Tibial artery (tissue), 4 donors: Measurements from ENCODE around the gene TNFSF13.

Experiments
- DNase-seq, 2 donors: peaks; one replicate each; pipeline ENCODE4 v3.0.0-alpha.2; 2019
- H3K27ac ChIP-seq, 2 donors: fragments of 200-600 bp; sonication (generic) in 1 of 2; 1 replicate in 1 of 2; 2 replicates in 1 of 2; pipeline ENCODE4 v1.5.1; 2018 to 2019; ENCODE audit warnings: mild to moderate bottlenecking in 1 of 2
- H3K27me3 ChIP-seq, 2 donors: fragments of 200-600 bp; sonication (generic) in 1 of 2; one replicate each; pipeline versions ENCODE4 v1.5.1 to v1.6.0; 2016 to 2019
- H3K36me3 ChIP-seq, 3 donors: fragments of 200-600 bp; sonication (generic) in 2 of 3; one replicate each; pipeline ENCODE4 v1.5.1; 2016 to 2019; ENCODE audit warnings: mild to moderate bottlenecking in 2 of 3
- H3K4me1 ChIP-seq, 4 donors: fragments of 200-600 bp; sonication (generic) in 2 of 4; 1 replicate in 3 of 4; 2 replicates in 1 of 4; pipeline ENCODE4 v1.5.1; 2016 to 2019
- H3K4me3 ChIP-seq, 2 donors: fragments of 200-600 bp; sonication (generic) in 1 of 2; 1 replicate in 1 of 2; 2 replicates in 1 of 2; pipeline ENCODE4 v1.5.1; 2018 to 2019; ENCODE audit warnings: mild to moderate bottlenecking in 2 of 2
- H3K9me3 ChIP-seq, 3 donors: fragments of 200-600 bp; sonication (generic) in 1 of 3; one replicate each; pipeline ENCODE4 v1.5.1; 2016 to 2019
- CTCF ChIP-seq, 2 experiments: fragments of 200-600 bp in 1 of 2; fragments of 450-650 bp in 1 of 2; IDR thresholded peaks; one replicate each; pipeline ENCODE4 v1.5.1; 2017 to 2019; ENCODE audit warnings: antibody characterized with exemption in 2 of 2, mild to moderate bottlenecking in 1 of 2, moderate library complexity in 1 of 2
- intact Hi-C: fragments of 100-400 bp; cut with DNase I; formaldehyde crosslinking; loops from one replicate; pipeline ENCODE4 v1.15.0; 2023; ENCODE audit warnings: low total_unique reads

The TNFSF13 gene

DNA sequence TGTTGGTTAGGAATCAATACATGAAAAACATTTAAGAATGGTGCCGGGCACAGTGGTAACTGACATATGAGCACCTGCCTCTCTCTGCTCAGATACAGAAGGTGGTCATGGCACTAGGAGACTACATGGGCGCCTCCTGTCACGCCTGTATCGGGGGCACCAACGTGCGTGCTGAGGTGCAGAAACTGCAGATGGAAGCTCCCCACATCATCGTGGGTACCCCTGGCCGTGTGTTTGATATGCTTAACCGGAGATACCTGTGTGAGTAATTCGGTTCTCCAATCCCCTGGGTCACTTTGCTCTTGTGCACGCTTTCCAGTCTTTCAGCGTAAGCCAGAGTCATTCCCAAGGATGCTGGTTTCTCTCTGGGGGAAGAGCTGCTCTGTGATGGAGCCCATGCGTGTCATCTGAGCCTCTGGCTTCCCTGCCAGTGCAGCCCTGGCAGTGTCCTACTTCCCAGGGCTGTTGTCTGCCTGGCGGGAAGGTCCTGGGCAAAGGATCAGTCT, 17.9 kb downstream of the TNFSF13 start:
- Histone ChIP-seq H3K4me1 (peaks cover 0 to 59% (median 47%) of the 10 kb centered on the region in 4 donors), H3K9me3 (no peaks in the 10 kb centered on the region), H3K27me3 (no peaks in the 10 kb centered on the region), H3K27ac (no peak overlapping the region), H3K4me3 (no peak overlapping the region), H3K36me3 (peaks cover 44 to 65% (median 55%) of the 10 kb centered on the region in 3 donors)
- intact Hi-C loops, result no loop called here
- no peak for TF ChIP-seq CTCF (IDR thresholded peaks at IDR 0.05)
- no peak for DNase-seq

DNA sequence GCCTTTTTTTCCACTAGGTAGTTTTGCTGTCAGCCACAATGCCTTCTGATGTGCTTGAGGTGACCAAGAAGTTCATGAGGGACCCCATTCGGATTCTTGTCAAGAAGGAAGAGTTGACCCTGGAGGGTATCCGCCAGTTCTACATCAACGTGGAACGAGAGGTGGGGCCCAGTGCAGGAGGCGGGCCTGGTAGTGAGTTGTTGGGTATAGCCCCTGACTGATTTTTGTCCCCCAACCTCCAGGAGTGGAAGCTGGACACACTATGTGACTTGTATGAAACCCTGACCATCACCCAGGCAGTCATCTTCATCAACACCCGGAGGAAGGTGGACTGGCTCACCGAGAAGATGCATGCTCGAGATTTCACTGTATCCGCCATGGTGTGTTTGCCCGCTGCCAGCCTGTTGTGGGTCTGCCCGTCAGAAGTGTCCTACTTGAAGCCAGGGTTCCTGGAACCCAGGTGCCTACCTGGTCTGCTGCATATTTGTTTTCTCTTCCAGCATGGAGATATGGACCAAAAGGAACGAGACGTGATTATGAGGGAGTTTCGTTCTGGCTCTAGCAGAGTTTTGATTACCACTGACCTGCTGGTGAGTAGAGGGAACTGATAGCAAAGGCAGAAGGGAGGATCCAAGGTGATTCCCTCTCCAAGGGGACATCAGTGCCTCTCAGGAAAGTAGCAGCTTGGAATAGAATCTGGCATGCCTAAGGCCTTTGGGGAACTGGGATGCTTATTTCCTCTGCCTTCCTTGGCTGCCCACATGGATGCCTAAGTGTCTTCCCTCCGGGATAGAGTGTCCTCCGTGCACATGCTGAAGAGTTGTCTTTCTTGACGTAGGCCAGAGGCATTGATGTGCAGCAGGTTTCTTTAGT, 19.0 kb downstream of the TNFSF13 start:
- no peak for DNase-seq
- no peak for TF ChIP-seq CTCF (IDR thresholded peaks at IDR 0.05)
- peaks cover 3 to 58% (median 54%) of the 10 kb centered on the region in 4 donors for H3K4me1 ChIP-seq
- no peaks in the 10 kb centered on the region for H3K9me3 ChIP-seq
- H3K27ac ChIP-seq, result peak overlapping the region in 1 of 2 donors; percentile 85
- no peaks in the 10 kb centered on the region for H3K27me3 ChIP-seq
- H3K4me3 ChIP-seq, result no peak overlapping the region
- H3K36me3 ChIP-seq, result peaks cover 44 to 65% (median 55%) of the 10 kb centered on the region in 3 donors
- intact Hi-C loops, result no loop called here

DNA sequence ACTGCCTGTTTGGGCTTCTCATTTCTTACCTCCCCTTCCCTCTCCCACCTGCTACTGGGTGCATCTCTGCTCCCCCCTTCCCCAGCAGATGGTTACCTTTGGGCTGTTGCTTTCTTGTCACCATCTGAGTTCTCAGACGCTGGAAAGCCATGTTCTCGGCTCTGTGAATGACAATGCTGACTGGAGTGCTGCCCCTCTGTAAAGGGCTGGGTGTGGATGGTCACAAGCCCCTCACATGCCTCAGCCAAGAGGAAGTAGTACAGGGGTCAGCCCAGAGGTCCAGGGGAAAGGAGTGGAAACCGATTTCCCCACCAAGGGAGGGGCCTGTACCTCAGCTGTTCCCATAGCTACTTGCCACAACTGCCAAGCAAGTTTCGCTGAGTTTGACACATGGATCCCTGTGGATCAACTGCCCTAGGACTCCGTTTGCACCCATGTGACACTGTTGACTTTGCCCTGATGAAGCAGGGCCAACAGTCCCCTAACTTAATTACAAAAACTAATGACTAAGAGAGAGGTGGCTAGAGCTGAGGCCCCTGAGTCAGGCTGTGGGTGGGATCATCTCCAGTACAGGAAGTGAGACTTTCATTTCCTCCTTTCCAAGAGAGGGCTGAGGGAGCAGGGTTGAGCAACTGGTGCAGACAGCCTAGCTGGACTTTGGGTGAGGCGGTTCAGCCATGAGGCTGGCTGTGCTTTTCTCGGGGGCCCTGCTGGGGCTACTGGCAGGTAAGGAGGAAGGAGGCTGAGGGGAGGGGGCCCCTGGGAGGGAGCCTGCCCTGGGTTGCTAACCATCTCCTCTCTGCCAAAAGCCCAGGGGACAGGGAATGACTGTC, 20.7 kb downstream of the TNFSF13 start, which contains the start of gene CD68:
TSS of gene CD68 (plus strand) at position 638 of the 833 bp plus-strand sequence. CDS start at position 678, 40 bp downstream.
- Histone ChIP-seq H3K4me3 (peak within 1 kb of the TSS; percentile 25 to 44), H3K9me3 (no peaks in the 10 kb centered on the region), H3K27ac (peak within 1 kb of the TSS; percentile 85 to 92), H3K36me3 (peaks cover 44 to 54% (median 51%) of the 10 kb centered on the region in 3 donors), H3K4me1 (peaks cover 10 to 63% (median 58%) of the 10 kb centered on the region in 4 donors), H3K27me3 (no peaks in the 10 kb centered on the region)
- no peak for TF ChIP-seq CTCF (IDR thresholded peaks at IDR 0.05)
- intact Hi-C loops, result no loop called here
- DNase-seq, result peak; percentile 89 to 91

DNA sequence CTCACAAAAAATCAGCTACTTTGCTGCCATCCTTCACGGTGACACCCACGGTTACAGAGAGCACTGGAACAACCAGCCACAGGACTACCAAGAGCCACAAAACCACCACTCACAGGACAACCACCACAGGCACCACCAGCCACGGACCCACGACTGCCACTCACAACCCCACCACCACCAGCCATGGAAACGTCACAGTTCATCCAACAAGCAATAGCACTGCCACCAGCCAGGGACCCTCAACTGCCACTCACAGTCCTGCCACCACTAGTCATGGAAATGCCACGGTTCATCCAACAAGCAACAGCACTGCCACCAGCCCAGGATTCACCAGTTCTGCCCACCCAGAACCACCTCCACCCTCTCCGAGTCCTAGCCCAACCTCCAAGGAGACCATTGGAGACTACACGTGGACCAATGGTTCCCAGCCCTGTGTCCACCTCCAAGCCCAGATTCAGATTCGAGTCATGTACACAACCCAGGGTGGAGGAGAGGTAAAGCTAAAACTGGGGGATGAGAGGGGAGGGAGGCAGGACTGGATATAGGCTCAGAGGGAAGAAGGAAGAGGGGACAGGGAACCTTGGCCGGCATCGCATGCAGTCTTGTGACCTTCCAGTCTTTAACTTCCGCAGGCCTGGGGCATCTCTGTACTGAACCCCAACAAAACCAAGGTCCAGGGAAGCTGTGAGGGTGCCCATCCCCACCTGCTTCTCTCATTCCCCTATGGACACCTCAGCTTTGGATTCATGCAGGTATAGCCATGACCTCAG, 21.5 kb downstream of the TNFSF13 start:
- peak overlapping the region; percentile 85 to 92 for H3K27ac ChIP-seq
- peaks cover 38 to 46% (median 43%) of the 10 kb centered on the region in 3 donors for H3K36me3 ChIP-seq
- no peaks in the 10 kb centered on the region for H3K9me3 ChIP-seq
- H3K4me3 ChIP-seq, result peak overlapping the region; percentile 25 to 44
- intact Hi-C loops, result no loop called here
- H3K27me3 ChIP-seq, result no peaks in the 10 kb centered on the region
- H3K4me1 ChIP-seq, result peaks cover 10 to 63% (median 56%) of the 10 kb centered on the region in 4 donors
- DNase-seq, result no peak
- no peak for TF ChIP-seq CTCF (IDR thresholded peaks at IDR 0.05)
